Fibroblast of pulmonary artery (primary cell): ENCODE results near the gene ELOVL3.
"Not testable (repeated sequence)": the region's sequence is repeated elsewhere in the genome, so short reads cannot be mapped to it uniquely, and the experiment has no call there.

Experiments used
- DNase-seq: peaks from one replicate; pipeline ENCODE4 v3.0.0-alpha.2; 2010; ENCODE audit warnings: low read depth
- H3K4me3 ChIP-seq: replicated peaks from 2 replicates; pipeline ENCODE4 v1.5.1; 2011; ENCODE audit warnings: low read depth, mild to moderate bottlenecking, control low read depth, low read length, moderate library complexity
- CTCF ChIP-seq: IDR thresholded peaks from 2 replicates; pipeline ENCODE4 v1.5.1; 2011; ENCODE audit warnings: mild to moderate bottlenecking, control low read depth, low read length, inconsistent platforms; ENCODE audit errors: missing control alignments

The ELOVL3 gene

GRCh38 chr10:102225646-102226541 is at the start of gene ELOVL3:
Gene ELOVL3 (plus strand): TSS chr10:102226299. CDS start chr10:102226549, 250 bp downstream.
- peak; percentile 95 for DNase-seq
- peak within 1 kb of the TSS; percentile 15 for H3K4me3 ChIP-seq

GRCh38 chr10:102184606-102185005 is 41.5 kb upstream of the ELOVL3 start:
- DNase-seq: no peak
- H3K4me3 ChIP-seq: no peak overlapping the region
- TF ChIP-seq CTCF: no peak

More at GRCh38 chr10:102225646-102226541, at the start of gene ELOVL3:
- TF ChIP-seq CTCF: no peak

- TF ChIP-seq CTCF: no peak
- no peak for DNase-seq
- H3K4me3 ChIP-seq: no peak overlapping the region
Observed at GRCh38 chr10:102185272-102185671, 40.8 kb upstream of the ELOVL3 start.

- TF ChIP-seq CTCF: no peak
- DNase-seq: peak; percentile 66
Observed at GRCh38 chr10:102185811-102186527, 40.1 kb upstream of the ELOVL3 start.

GRCh38 chr10:102188298-102188940 is 37.7 kb upstream of the ELOVL3 start:
- no peak for TF ChIP-seq CTCF
- DNase-seq: no peak
- H3K4me3 ChIP-seq: no peak overlapping the region

More at GRCh38 chr10:102185811-102186527, 40.1 kb upstream of the ELOVL3 start:
- no peak overlapping the region for H3K4me3 ChIP-seq

GRCh38 chr10:102188941-102189898 is 36.9 kb upstream of the ELOVL3 start:
- DNase-seq, H3K4me3 ChIP-seq: not testable (repeated sequence)
